OCI-LY3 (cell line): ENCODE data around the gene OTULINL.
A peak's percentile ranks its signal among the peaks of the same experiment; 100 is the strongest.

Experiments
- H2AFZ ChIP-seq: fragments of 200-600, 300-600 bp; shearing (Covaris generic); 2 replicates; pipeline ENCODE4 v1.6.0; 2014; ENCODE audit warnings: antibody characterized with exemption, low read depth, low read length
- H3K27ac ChIP-seq: fragments of 200-600, 300-600 bp; sonication (generic); 2 replicates; pipeline ENCODE4 v1.5.1; 2014; ENCODE audit warnings: mild to moderate bottlenecking, low read length, moderate library complexity, mixed read lengths
- H3K27me3 ChIP-seq: fragments of 200-600, 300-600 bp; sonication (generic); 2 replicates; pipeline ENCODE4 v1.6.1; 2014; ENCODE audit warnings: low read depth, low read length, mixed read lengths
- H3K36me3 ChIP-seq: fragments of 200-600, 300-600 bp; sonication (generic); replicated peaks from 2 replicates; pipeline ENCODE3; 2014; ENCODE audit warnings: low read depth, low read length, mixed read lengths
- H3K4me1 ChIP-seq: fragments of 300-600, 200-600 bp; sonication (generic); 2 replicates; pipeline ENCODE4 v1.6.1; 2014; ENCODE audit warnings: low read length, mixed read lengths
- H3K4me2 ChIP-seq: fragments of 200-600, 300-600 bp; sonication (generic); 2 replicates; pipeline ENCODE4 v1.6.1; 2014; ENCODE audit warnings: low read length, mixed read lengths
- H3K4me3 ChIP-seq: fragments of 300-600, 200-600 bp; sonication (generic); 2 replicates; pipeline ENCODE4 v1.5.1; 2014; ENCODE audit warnings: antibody characterized with exemption, mild to moderate bottlenecking, low read length, moderate library complexity
- H3K79me2 ChIP-seq: fragments of 300-600, 200-600 bp; shearing (Covaris generic); 2 replicates; pipeline ENCODE4 v1.6.1; 2014; ENCODE audit warnings: mild to moderate bottlenecking, low read length, mixed read lengths
- H3K9ac ChIP-seq: fragments of 300-600, 200-600 bp; shearing (Covaris generic); 2 replicates; pipeline ENCODE4 v1.6.0; 2014; ENCODE audit warnings: mild to moderate bottlenecking, low read length, moderate library complexity
- H3K9me3 ChIP-seq: fragments of 200-600, 300-600 bp; shearing (Covaris generic); 2 replicates; pipeline ENCODE4 v1.6.1; 2014; ENCODE audit warnings: low read length, mixed read lengths; ENCODE audit not compliant: insufficient read depth
- H4K20me1 ChIP-seq: fragments of 200-600, 300-600 bp; sonication (generic); 2 replicates; pipeline ENCODE4 v1.6.1; 2016; ENCODE audit warnings: low read length, mixed read lengths; ENCODE audit not compliant: insufficient read depth
- EZH2phosphoT487 ChIP-seq: fragments of 200-600 bp; shearing (Covaris generic); IDR thresholded peaks from 2 replicates; pipeline ENCODE4 v1.6.1; 2018; ENCODE audit warnings: antibody characterized with exemption, mixed run types, low read depth
- TF ChIP-seq, protein P1 (sequence below): fragments of 200-600, 300-600 bp; sonication (generic); IDR thresholded peaks from 2 replicates; pipeline ENCODE4 v1.5.1; 2014; ENCODE audit warnings: antibody characterized with exemption, low read length, low read depth

Gene OTULINL

GRCh38 chr5:14595189-14595588, 13.6 kb downstream of the OTULINL start:
- no peak overlapping the region for H2AFZ ChIP-seq
- H3K79me2 ChIP-seq = peaks cover 38% of the 10 kb centered on the region
- H3K4me1 ChIP-seq = peaks cover 86% of the 10 kb centered on the region
- no peaks in the 10 kb centered on the region for H4K20me1 ChIP-seq
- no peaks in the 10 kb centered on the region for H3K27me3 ChIP-seq
- peak overlapping the region; percentile 92 for H3K27ac ChIP-seq
- TF ChIP-seq, protein P1, sequence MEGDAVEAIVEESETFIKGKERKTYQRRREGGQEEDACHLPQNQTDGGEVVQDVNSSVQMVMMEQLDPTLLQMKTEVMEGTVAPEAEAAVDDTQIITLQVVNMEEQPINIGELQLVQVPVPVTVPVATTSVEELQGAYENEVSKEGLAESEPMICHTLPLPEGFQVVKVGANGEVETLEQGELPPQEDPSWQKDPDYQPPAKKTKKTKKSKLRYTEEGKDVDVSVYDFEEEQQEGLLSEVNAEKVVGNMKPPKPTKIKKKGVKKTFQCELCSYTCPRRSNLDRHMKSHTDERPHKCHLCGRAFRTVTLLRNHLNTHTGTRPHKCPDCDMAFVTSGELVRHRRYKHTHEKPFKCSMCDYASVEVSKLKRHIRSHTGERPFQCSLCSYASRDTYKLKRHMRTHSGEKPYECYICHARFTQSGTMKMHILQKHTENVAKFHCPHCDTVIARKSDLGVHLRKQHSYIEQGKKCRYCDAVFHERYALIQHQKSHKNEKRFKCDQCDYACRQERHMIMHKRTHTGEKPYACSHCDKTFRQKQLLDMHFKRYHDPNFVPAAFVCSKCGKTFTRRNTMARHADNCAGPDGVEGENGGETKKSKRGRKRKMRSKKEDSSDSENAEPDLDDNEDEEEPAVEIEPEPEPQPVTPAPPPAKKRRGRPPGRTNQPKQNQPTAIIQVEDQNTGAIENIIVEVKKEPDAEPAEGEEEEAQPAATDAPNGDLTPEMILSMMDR = no peak
- no peak for TF ChIP-seq EZH2phosphoT487
- H3K36me3 ChIP-seq = peaks cover 25% of the 10 kb centered on the region
- peak overlapping the region; percentile 71 for H3K4me2 ChIP-seq
- peak overlapping the region; percentile 60 for H3K9ac ChIP-seq
- peak overlapping the region; percentile 60 for H3K4me3 ChIP-seq
- H3K9me3 ChIP-seq = 0 out of 2 replicates have a peak, but pooled peaks cover 2% of the 10 kb centered on the region

- peak overlapping the region; percentile 60 for H3K9ac ChIP-seq
- H2AFZ ChIP-seq = no peak overlapping the region
- peak overlapping the region; percentile 71 for H3K4me2 ChIP-seq
- peaks cover 30% of the 10 kb centered on the region for H3K36me3 ChIP-seq
- TF ChIP-seq EZH2phosphoT487 = no peak
- TF ChIP-seq, protein P1 = no peak
- peaks cover 31% of the 10 kb centered on the region for H3K79me2 ChIP-seq
- H4K20me1 ChIP-seq = no peaks in the 10 kb centered on the region
- peaks cover 80% of the 10 kb centered on the region for H3K4me1 ChIP-seq
- H3K9me3 ChIP-seq = 0 out of 2 replicates have a peak, but pooled peaks cover 6% of the 10 kb centered on the region
- peak overlapping the region; percentile 92 for H3K27ac ChIP-seq
- no peaks in the 10 kb centered on the region for H3K27me3 ChIP-seq
- peak overlapping the region; percentile 60 for H3K4me3 ChIP-seq
Observed at GRCh38 chr5:14595891-14596290, 14.3 kb downstream of the OTULINL start.

- H3K4me2 ChIP-seq = peak overlapping the region; percentile 29
Observed at GRCh38 chr5:14597080-14597479, 15.5 kb downstream of the OTULINL start.

DNA sequence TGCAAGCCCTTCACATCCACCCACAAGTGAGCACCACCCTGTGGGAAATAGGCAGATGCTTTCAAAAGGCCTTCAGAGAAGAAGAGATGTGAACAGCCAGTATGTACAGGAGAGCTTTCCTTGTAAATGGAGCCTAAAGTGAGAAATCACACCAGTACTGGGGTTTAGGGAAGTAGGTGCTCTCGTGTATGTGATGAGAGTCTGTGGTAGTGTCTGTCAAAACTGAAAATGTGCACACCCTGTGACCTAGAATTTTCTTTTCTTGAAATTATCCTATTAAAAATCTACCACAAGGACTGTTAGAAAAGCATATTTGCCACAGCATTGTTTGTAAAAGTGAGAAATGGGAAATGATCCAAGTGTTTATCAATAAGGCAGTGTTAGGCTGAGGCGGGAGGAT, 16.6 kb downstream of the OTULINL start:
- Histone ChIP-seq H3K9ac (peak overlapping the region; percentile 19; the same call in 1 of the 2 replicates), H3K4me3 (no peak overlapping the region), H3K4me1 (peaks cover 63% of the 10 kb centered on the region), H3K4me2 (peak overlapping the region; percentile 38), H3K36me3 (peaks cover 53% of the 10 kb centered on the region), H3K27me3 (no peaks in the 10 kb centered on the region), H2AFZ (no peak overlapping the region), H3K9me3 (0 out of 2 replicates have a peak, but pooled peaks cover 6% of the 10 kb centered on the region), H4K20me1 (no peaks in the 10 kb centered on the region), H3K79me2 (peaks cover 28% of the 10 kb centered on the region), H3K27ac (peak overlapping the region; percentile 92)
- TF ChIP-seq, protein P1 = no peak
- no peak for TF ChIP-seq EZH2phosphoT487

More at GRCh38 chr5:14597080-14597479, 15.5 kb downstream of the OTULINL start:
- peaks cover 42% of the 10 kb centered on the region for H3K36me3 ChIP-seq
- no peak overlapping the region for H3K9ac ChIP-seq
- H3K4me3 ChIP-seq = no peak overlapping the region
- no peaks in the 10 kb centered on the region for H4K20me1 ChIP-seq
- 0 out of 2 replicates have a peak, but pooled peaks cover 6% of the 10 kb centered on the region for H3K9me3 ChIP-seq
- TF ChIP-seq, protein P1 = no peak
- TF ChIP-seq EZH2phosphoT487 = no peak
- peaks cover 31% of the 10 kb centered on the region for H3K79me2 ChIP-seq
- peak overlapping the region; percentile 92 for H3K27ac ChIP-seq
- no peaks in the 10 kb centered on the region for H3K27me3 ChIP-seq
- H2AFZ ChIP-seq = no peak overlapping the region
- peaks cover 72% of the 10 kb centered on the region for H3K4me1 ChIP-seq
